Measurements from ENCODE around the gene ZNF24. TPM values are rescaled to one million over a fixed set of nuclear protein-coding genes. Genes with fewer than 3 reads are reported as not detected.

The ZNF24 gene
- polyA plus RNA-seq, 1 experiment, result 25.7 TPM

- H3K27ac ChIP-seq (ENCODE audit: low read depth, low read length), result no peak overlapping the region
- CTCF ChIA-PET, result interaction anchor here (1.0 kb wide), 1 partner anchor 23 kb away, joined by 3 read pairs; no protein-coding TSS in a partner anchor
Measured at GRCh38 chr18:35378574-35378896, 34.3 kb upstream of the ZNF24 start.

DNA sequence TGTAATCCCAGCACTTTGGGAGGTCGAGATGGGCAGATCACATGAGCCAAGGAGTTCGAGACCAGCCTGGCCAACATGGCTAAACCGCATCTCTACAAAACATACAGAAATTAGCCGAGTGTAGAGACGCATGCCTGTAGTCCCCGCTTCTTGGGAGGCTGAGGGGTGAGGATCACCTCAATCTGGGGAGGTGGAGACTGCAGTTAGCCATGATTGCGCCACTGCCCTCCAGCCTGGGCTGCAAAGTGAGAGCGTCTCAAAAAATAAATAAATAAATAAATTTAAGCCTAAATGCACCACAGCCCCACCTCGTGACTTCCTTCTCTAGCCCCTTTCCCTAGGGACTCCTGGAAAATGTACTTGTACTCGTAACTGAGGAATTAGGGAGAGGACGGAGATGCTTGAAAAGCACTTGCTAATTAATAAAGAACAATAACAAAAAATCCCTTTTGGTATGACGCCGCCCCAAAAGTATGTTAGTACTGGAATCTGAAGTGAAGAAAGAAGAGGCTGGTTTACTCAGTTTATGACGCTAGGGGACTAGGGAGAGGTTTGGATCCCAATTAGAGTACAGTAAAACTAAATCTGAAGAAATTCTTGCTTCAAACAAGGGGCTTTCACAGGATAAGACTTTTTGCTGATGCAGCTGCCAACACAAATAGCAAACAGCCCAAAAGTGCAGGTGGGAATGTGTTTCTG lies 33.8 kb upstream of the ZNF24 start:
- no peak overlapping the region for H3K27ac ChIP-seq (ENCODE audit: low read depth, low read length)
- no peak overlapping the region for H3K4me3 ChIP-seq (ENCODE audit: low read depth, low read length)
- no peak for TF ChIP-seq CTCF (IDR thresholded peaks at IDR 0.05; ENCODE audit: low read depth, low read length)
- CTCF ChIA-PET, result interaction anchor here (1.0 kb wide), 2 partner anchors 8 to 23 kb away, joined by 3 read pairs; no protein-coding TSS in a partner anchor
- POLR2A ChIA-PET, result no interaction called here
- H3K27me3 ChIP-seq (ENCODE audit: control insufficient read depth, insufficient read depth, low read length), result peaks cover 5% of the 10 kb centered on the region
- DNase-seq (ENCODE audit: low read depth, low spot score), result no peak
- no peaks in the 10 kb centered on the region; the same call in 1 of the 2 replicates for H3K9me3 ChIP-seq (ENCODE audit: control insufficient read depth, insufficient read depth, low read length)

More at GRCh38 chr18:35378574-35378896, 34.3 kb upstream of the ZNF24 start:
- DNase-seq (ENCODE audit: low read depth, low spot score), result no peak
- peaks cover 5% of the 10 kb centered on the region for H3K27me3 ChIP-seq (ENCODE audit: control insufficient read depth, insufficient read depth, low read length)
- POLR2A ChIA-PET, result no interaction called here
- no peak for TF ChIP-seq CTCF (IDR thresholded peaks at IDR 0.05; ENCODE audit: low read depth, low read length)
- no peaks in the 10 kb centered on the region; the same call in 1 of the 2 replicates for H3K9me3 ChIP-seq (ENCODE audit: control insufficient read depth, insufficient read depth, low read length)
- no peak overlapping the region for H3K4me3 ChIP-seq (ENCODE audit: low read depth, low read length)

GRCh38 chr18:35376742-35377695 lies 32.8 kb upstream of the ZNF24 start, which contains the start of gene ZNF396:
Gene ZNF396, minus strand, starts transcription at chr18:35377337. Its CDS starts 3,045 bp downstream, at chr18:35374292.
- no peak for DNase-seq (ENCODE audit: low read depth, low spot score)
- Histone ChIP-seq H3K27ac (ENCODE audit: low read depth, low read length) (no peak within 1 kb of the TSS), H3K4me3 (ENCODE audit: low read depth, low read length) (peak within 1 kb of the TSS; percentile 73), H3K9me3 (ENCODE audit: control insufficient read depth, insufficient read depth, low read length) (no peaks in the 10 kb centered on the region; the same call in 1 of the 2 replicates), H3K27me3 (ENCODE audit: control insufficient read depth, insufficient read depth, low read length) (peaks cover 5% of the 10 kb centered on the region)
- no peak for TF ChIP-seq CTCF (IDR thresholded peaks at IDR 0.05; ENCODE audit: low read depth, low read length)
- ChIA-PET POLR2A (no interaction called here), CTCF (interaction anchor here (1.0 kb wide), 1 partner anchor 9 kb away, joined by 3 read pairs; no protein-coding TSS in a partner anchor)

DNA sequence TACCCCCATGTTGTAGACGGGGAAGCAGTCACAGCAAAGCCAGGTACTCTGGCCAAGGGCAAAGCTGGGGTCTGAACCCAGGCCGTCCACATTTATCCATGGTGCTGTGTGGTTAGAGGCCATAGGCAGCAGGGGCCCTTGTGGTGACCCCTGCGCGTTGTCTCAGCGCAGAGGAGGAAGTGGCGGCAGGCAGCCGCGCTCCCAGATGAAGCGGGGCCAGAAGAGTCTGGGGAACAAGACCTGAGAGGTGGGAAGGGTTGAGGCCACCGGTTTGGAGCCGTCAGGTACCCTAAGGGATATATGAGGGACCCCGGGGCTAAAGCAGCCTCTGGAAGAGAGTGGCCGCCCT lies 32.1 kb upstream of the ZNF24 start:
- CTCF ChIA-PET, result no interaction called here
- Histone ChIP-seq H3K27ac (ENCODE audit: low read depth, low read length) (no peak overlapping the region), H3K27me3 (ENCODE audit: control insufficient read depth, insufficient read depth, low read length) (peaks cover 5% of the 10 kb centered on the region), H3K9me3 (ENCODE audit: control insufficient read depth, insufficient read depth, low read length) (no peaks in the 10 kb centered on the region; the same call in 1 of the 2 replicates), H3K4me3 (ENCODE audit: low read depth, low read length) (peak overlapping the region; percentile 73)
- DNase-seq (ENCODE audit: low read depth, low spot score), result no peak
- POLR2A ChIA-PET, result no interaction called here
- no peak for TF ChIP-seq CTCF (IDR thresholded peaks at IDR 0.05; ENCODE audit: low read depth, low read length)

Measured in AG04450 (cell line).